LHCN-M2 (cell line): ENCODE data around the gene HOOK1. TPM values are rescaled to one million over a fixed set of nuclear protein-coding genes. Genes with fewer than 3 reads are reported as not detected.

Experiments
- DNase-seq: peaks from one replicate; pipeline ENCODE4 v3.0.0-alpha.2; 2012; ENCODE audit warnings: low read depth
- polyA plus RNA-seq: library from polyadenylated mRNA; unstranded; fragments of >200 nt; gene quantifications from one replicate; pipeline ENCODE4 v1.2.1, GENCODE V29; 2012; ENCODE audit warnings: missing spikeins
- total RNA-seq: library from RNA; depleted of rRNA; stranded (reverse); fragments of >200 nt; gene quantifications from 2 replicates; pipeline ENCODE4 v1.2.3, GENCODE V29; 2014; rRNA removed

HOOK1 gene
- total RNA-seq: 0.11 and 0.19 TPM in 2 replicates
- polyA plus RNA-seq: not detected

- no peak for DNase-seq
These were observed at the start of gene HOOK1 for GRCh38 chr1:59814901-59815825. TSS of gene HOOK1 (plus strand) at chr1:59814949. CDS start at chr1:59815118, 169 bp downstream.

- no peak for DNase-seq
These were observed 49.6 kb upstream of the HOOK1 start for GRCh38 chr1:59765011-59765730.

GRCh38 chr1:59766227-59766855 lies 48.4 kb upstream of the HOOK1 start:
- no peak for DNase-seq

GRCh38 chr1:59767119-59767518 lies 47.6 kb upstream of the HOOK1 start:
- DNase-seq: no peak

- DNase-seq: no peak
These were observed 45.7 kb upstream of the HOOK1 start for GRCh38 chr1:59768792-59769735.

- no peak for DNase-seq
These were observed 45.0 kb upstream of the HOOK1 start for GRCh38 chr1:59769736-59770095.

- DNase-seq: no peak
These were observed 43.4 kb upstream of the HOOK1 start for GRCh38 chr1:59771361-59771760.

GRCh38 chr1:59775480-59775879 lies 39.3 kb upstream of the HOOK1 start:
- DNase-seq: no peak

- DNase-seq: peak; percentile 34
These were observed 37.5 kb upstream of the HOOK1 start for GRCh38 chr1:59776960-59777852.

- DNase-seq: no peak
These were observed 34.8 kb upstream of the HOOK1 start for GRCh38 chr1:59779949-59780348.

- no peak for DNase-seq
These were observed 25.9 kb upstream of the HOOK1 start for GRCh38 chr1:59788825-59789224.

- no peak for DNase-seq
These were observed 16.1 kb upstream of the HOOK1 start for GRCh38 chr1:59798600-59798999.

- DNase-seq: no peak
These were observed 11.2 kb upstream of the HOOK1 start for GRCh38 chr1:59803458-59804038.

GRCh38 chr1:59804301-59804700 lies 10.4 kb upstream of the HOOK1 start:
- peak; percentile 44 for DNase-seq

- DNase-seq: no peak
These were observed 9.2 kb upstream of the HOOK1 start for GRCh38 chr1:59805554-59805953.

- no peak for DNase-seq
These were observed 409 bp upstream of the HOOK1 start for GRCh38 chr1:59814180-59814900.

GRCh38 chr1:59815892-59816291 lies 1.1 kb downstream of the HOOK1 start:
- no peak for DNase-seq

GRCh38 chr1:59816318-59816878 lies 1.6 kb downstream of the HOOK1 start:
- DNase-seq: no peak
